Measurements from ENCODE around the gene SMG7. TPM values are rescaled to one million over a fixed set of nuclear protein-coding genes. Genes with fewer than 3 reads are reported as not detected.

Gene SMG7
- total RNA-seq, 1 donor from 2014 or later = 25.3 TPM

DNA sequence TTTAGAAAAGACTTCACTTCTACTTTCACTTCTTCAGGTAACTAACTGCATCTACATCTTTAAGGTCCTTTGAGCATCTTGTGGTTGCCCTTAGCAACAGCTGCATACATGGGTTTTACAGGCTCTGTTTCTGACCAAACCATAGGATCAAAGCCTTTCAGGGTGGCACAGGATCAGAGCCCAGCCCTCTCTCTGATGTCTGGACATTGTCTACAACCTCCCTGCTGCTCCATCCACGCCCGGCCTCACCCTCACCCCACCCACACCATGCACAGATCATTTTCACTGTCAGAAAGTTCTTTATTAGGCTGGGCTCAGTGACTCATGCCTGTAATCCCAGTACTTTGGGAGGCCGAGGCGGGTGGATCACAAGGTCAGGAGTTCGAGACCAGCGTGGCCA is 112.7 kb downstream of the SMG7 start:
- DNase-seq (ENCODE audit: low spot score) = no peak
- ATAC-seq = no peak

DNA sequence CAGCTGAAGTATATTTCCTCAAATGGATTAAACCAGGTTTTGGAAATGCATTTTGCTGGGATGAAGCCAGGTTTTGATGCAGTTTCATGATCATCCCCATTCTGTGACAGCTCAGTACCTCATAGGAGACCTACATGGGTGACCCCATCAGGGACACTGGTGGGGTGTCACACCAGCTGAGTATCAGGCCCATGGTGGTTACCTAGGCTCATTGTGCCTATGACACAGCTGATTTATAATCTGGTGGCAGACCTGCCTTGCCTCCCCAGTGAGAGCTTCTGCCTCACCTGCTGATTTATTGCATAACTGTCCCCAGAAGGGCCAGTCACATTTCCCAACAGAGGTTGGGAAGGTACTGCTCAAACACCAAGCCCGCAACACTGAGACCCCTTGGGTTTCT is 114.2 kb downstream of the SMG7 start:
- no peak for DNase-seq (ENCODE audit: low spot score)
- ATAC-seq = no peak

- no peak for DNase-seq (ENCODE audit: low spot score)
These were observed 114.6 kb downstream of the SMG7 start for GRCh38 chr1:183586926-183587325.

DNA sequence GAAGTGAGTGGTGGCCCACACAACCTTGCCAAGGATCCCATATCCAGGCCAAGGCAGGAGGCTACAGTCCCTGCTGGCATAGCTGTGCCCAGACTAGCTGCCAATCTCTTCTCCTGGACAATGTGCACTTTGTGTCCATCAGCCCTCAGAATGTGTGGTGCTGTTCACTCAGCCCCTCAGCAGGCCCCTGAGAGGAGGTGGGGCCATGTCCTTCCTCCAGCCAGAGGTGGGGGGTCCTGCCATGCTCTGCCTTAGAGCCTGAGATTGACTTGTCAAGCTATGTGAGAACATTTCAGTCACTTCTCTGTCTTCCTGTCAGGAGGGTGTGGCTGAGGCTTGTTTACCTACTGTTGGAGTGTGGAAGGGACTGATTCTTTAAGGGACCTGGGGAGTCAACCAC is 116.5 kb downstream of the SMG7 start:
- no peak for DNase-seq (ENCODE audit: low spot score)
- no peak for ATAC-seq

More at GRCh38 chr1:183586926-183587325, 114.6 kb downstream of the SMG7 start:
- ATAC-seq = no peak

DNA sequence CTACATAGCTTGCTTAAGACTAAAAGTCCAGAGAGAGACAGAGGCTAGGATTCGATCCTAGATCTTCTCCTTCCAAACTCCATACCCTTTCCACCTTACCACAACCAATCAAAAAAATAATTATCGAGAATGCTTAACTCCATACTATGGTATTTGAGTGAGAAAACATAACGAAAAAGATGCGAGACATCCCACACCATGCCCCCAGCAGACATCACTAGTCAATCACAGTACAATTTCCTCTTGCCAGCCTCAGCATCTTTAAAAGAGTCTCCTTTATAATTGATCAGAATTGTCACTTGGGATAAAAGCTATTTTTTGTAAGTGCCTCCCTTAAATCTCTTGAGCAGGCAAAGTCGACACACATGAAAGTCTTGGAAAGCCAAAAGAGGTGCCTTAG is 117.1 kb downstream of the SMG7 start:
- ATAC-seq (no peak), DNase-seq (ENCODE audit: low spot score) (no peak)

DNA sequence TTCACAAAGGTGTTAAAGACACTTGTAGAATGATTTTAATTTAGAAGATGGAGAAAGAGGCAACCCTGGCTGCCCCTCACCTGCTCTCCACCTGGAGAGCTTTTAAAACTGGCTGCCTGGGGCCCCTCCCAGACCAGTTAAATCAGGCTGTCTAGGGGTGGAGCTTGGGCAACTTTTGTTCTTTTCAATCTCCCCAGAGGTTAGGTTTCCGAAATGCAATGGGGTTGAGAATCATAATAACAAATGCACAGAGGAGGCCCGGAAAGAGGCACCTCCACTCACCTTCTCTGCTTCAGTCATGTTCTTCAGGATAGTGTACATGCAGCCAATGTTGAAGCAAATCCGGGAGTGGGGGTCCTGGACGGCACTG is 117.6 kb downstream of the SMG7 start:
- ATAC-seq (no peak), DNase-seq (ENCODE audit: low spot score) (no peak)

- ATAC-seq = peak; percentile 67
- DNase-seq (ENCODE audit: low spot score) = no peak
These were observed 118.2 kb downstream of the SMG7 start, which contains the start of gene NCF2 for GRCh38 chr1:183590244-183591191. Gene NCF2, minus strand, starts transcription at chr1:183590459. Its CDS starts 130 bp downstream, at chr1:183590329.

DNA sequence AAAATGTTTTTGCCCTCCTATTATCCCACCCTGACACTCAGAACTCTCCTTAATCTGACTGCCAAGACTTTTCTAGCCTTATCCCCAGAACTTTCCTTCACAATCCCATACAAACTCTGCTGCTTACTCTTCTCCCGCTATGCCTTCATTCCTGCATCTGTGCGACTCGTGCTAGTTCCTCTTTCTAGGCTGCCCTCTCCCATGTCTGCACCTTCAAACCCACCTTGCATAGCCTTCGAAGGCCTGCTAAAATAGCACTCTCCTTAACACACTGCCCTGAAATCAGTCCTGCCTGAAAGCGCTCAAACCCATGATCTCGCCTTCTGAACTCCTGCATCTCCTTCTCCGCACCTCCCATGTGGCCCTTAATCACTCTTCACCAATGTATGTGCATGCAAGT is 120.4 kb downstream of the SMG7 start:
- DNase-seq (ENCODE audit: low spot score) (no peak), ATAC-seq (no peak)

- DNase-seq (ENCODE audit: low spot score) (no peak), ATAC-seq (peak; percentile 42)
These were observed 121.1 kb downstream of the SMG7 start for GRCh38 chr1:183593356-183593755.

DNA sequence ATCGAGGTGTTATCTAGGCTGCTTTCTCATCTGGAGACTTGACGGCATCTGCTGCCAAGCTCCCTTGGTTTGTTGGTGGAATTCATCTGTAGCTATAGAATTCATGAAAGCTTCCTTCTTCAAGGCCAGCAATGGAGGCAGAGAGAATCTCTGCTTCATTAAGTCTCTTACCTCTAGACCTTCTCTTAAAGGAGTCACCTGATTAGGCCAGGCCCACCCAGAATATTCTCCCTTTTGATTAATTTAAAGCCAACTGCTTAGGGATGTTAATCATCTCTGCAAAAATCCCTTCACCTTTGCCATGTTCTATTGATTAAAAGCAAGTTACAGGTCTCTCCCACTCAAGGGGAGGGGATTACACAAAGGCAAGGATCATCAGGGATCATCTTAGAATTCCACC is 123.2 kb downstream of the SMG7 start:
- DNase-seq (ENCODE audit: low spot score) = no peak
- no peak for ATAC-seq

DNA sequence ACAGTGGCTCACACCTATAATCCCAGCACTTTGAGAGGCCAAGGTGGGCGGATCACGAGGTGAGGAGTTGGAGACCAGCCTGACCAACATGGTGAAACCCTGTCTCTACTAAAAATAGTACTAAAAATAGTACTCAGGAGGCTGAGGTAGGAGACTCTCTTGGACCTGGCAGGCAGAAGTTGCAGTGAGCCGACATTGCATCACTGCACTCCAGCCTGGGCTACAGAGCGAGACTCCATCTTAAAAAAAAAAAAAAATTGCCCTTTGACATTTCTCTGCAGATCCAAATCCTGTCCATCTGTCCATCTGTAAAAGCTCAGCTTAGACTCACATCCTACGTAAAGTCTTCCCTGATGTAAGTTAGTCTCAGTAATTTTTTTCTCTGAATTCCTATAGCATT is 124.2 kb downstream of the SMG7 start:
- ATAC-seq = no peak
- DNase-seq (ENCODE audit: low spot score) = no peak

DNA sequence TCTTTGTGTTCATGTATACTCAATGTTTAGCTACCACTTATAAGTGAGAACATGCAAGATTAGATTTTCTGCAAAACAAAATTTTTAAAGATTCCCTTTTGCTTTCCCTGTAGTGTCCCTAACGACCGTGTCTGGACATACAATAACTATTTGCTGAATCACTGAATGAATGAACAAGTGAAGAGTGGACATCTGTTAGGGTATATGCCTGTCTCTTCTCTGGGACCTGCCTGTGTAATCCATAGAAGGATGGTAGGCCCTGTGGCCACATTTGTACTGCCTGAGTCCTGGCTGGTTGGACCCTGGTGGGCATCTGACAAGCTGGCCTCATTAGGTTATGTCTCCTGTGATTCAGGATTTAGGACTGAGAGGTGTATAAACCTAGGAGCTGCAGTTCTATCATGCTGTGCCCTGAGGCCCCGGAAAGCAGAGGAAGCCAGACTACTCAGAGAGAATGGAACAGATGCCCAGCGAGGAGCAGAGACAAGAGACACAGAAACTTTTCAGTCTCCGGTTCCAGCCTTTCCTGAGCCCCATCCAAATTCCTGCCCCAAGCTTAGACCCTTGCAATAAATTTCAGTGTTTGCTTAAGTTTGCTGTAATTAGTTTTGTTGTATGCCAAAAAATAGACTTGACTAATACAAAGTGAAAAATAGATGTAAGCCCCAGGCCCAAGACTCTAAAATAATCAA is 125.5 kb downstream of the SMG7 start:
- no peak for DNase-seq (ENCODE audit: low spot score)
- ATAC-seq = no peak

- DNase-seq (ENCODE audit: low spot score) (no peak), ATAC-seq (no peak)
These were observed 126.1 kb downstream of the SMG7 start for GRCh38 chr1:183598386-183598785.

DNA sequence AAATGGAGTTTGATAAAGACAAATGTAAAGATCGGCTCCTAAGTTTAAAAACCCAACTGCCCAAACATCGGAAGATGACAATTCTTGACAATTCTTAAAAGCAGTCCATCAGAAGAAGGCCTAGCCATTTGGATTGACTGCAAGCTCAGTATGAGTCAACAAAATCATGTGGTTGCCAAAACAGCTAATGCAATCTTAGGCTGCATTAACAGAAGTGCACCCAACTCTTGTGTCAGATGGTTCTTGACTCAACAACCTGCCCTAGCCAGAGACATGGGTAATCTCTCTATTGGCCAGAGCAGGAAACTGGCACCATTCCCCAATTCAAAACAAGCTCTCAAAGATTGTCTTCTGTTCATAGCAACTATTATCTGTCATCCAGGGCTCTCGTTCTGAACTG is 127.8 kb downstream of the SMG7 start:
- ATAC-seq (peak; percentile 70), DNase-seq (ENCODE audit: low spot score) (no peak)

DNA sequence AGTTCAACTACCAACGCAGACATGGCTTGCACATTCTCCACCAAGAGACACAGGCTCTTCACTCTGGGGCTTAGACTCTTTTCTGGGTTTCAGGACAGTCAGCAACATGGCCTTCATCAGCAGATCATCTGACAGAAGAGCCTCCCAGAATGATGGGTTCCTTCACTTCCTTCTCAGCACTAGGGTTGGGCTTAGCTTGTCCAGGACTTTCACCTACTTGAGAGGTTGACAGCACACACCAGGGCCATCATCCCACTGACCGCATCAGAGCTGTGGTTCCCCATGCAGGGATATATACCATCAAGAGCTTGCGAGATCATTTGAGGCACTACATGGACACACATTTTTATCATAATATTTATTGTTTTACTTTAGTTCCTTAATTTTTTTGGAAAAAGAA is 128.3 kb downstream of the SMG7 start:
- DNase-seq (ENCODE audit: low spot score) (no peak), ATAC-seq (no peak)

- ATAC-seq (no peak), DNase-seq (ENCODE audit: low spot score) (no peak)
These were observed 130.2 kb downstream of the SMG7 start for GRCh38 chr1:183602510-183602909.

Other genes starting within 250 kb of the SMG7 start
- 0.03 TPM for gene NMNAT2, start 54.1 kb upstream of the SMG7 start, total RNA-seq
- gene NCF2, start 118.0 kb downstream of the SMG7 start, total RNA-seq = 2.8 TPM
- 27.1 TPM for gene ARPC5, start 163.3 kb downstream of the SMG7 start, total RNA-seq
- not detected for gene APOBEC4, start 180.8 kb downstream of the SMG7 start, total RNA-seq